ENCODE results near the gene CASP9. TPM values are rescaled to one million over a fixed set of nuclear protein-coding genes. Genes with fewer than 3 reads are reported as not detected.

The CASP9 gene
- total RNA-seq, 1 experiment from 2014 or later: 10.1 TPM

- DNase-seq (ENCODE audit: low read depth): no peak
Observed at GRCh38 chr1:15448877-15449462, 75.0 kb downstream of the CASP9 start.

- DNase-seq (ENCODE audit: low read depth): no peak
Observed at GRCh38 chr1:15446212-15446611, 77.8 kb downstream of the CASP9 start.

DNA sequence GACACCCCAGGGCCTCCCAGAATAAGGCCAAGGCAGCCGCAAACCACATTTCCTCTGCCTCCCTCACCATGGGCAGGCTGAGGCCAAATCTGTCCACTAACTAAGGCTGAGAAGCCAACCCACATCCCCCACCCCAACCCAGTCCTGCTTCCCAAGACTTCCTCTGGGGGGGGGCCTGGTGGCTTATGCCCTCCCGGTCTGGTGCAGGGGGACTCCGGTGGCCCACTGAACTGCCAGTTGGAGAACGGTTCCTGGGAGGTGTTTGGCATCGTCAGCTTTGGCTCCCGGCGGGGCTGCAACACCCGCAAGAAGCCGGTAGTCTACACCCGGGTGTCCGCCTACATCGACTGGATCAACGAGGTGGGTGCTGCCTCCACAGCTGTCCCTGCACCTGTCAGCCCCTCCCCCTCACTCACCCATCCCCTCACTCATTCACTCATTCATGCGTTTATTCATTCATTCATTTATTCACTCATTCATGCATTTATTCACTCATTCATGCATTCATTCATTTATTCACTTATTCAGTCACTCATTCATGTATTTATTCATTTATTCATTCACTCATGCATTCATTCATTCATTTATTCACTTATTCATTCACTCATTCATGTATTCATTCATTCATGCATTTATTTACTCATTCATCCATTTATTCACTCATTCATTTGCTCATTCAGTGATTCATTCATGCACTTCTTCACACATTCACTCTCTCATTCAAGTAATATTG is 78.5 kb downstream of the CASP9 start:
- no peak for DNase-seq (ENCODE audit: low read depth)

GRCh38 chr1:15444468-15445389 is 79.3 kb downstream of the CASP9 start:
- DNase-seq (ENCODE audit: low read depth): no peak

DNA sequence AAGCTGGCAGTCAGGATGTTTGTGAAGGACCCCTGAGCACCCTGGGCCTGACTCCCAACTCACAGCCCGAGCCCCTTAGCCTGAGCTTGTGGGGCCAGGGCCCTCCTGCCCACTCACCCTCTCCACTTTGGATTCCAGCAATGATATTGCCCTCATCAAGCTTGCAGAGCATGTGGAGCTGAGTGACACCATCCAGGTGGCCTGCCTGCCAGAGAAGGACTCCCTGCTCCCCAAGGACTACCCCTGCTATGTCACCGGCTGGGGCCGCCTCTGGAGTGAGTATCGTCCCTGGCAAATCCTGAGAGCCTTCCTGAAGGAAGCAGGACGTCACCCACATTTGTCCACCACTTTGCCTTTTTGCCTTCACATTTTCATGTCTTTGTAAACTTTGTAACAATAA is 80.7 kb downstream of the CASP9 start:
- DNase-seq (ENCODE audit: low read depth): no peak

- DNase-seq (ENCODE audit: low read depth): no peak
Observed at GRCh38 chr1:15442759-15443158, 81.3 kb downstream of the CASP9 start.

GRCh38 chr1:15442119-15442518 is 81.9 kb downstream of the CASP9 start:
- DNase-seq (ENCODE audit: low read depth): no peak

Other genes starting within 250 kb of the CASP9 start
- 70.7 and 107 TPM in 2 replicates for gene EFHD2, start 114.3 kb downstream of the CASP9 start, total RNA-seq (2014; rRNA removed; shearing (Covaris generic))
- gene CTRC, start 85.8 kb downstream of the CASP9 start, total RNA-seq (2014; rRNA removed; shearing (Covaris generic)): 0.15 TPM in 1 of 2 replicates, not detected in the other
- gene CELA2A, start 67.5 kb downstream of the CASP9 start, total RNA-seq (2014; rRNA removed; shearing (Covaris generic)): not detected in 2 replicates
- gene CELA2B, start 48.1 kb downstream of the CASP9 start, total RNA-seq (2014; rRNA removed; shearing (Covaris generic)): not detected in 2 replicates
- 12.1 and 17.6 TPM in 2 replicates for gene DNAJC16, start 2.6 kb upstream of the CASP9 start, total RNA-seq (2014; rRNA removed; shearing (Covaris generic))
- gene AGMAT, start 60.8 kb upstream of the CASP9 start, total RNA-seq (2014; rRNA removed; shearing (Covaris generic)): 1.3 and 2.6 TPM in 2 replicates
- 17.4 and 19.4 TPM in 2 replicates for gene DDI2, start 93.2 kb upstream of the CASP9 start, total RNA-seq (2014; rRNA removed; shearing (Covaris generic))
- gene PLEKHM2, start 160.1 kb upstream of the CASP9 start, total RNA-seq (2014; rRNA removed; shearing (Covaris generic)): 35.3 and 59.1 TPM in 2 replicates
- gene SLC25A34, start 212.0 kb upstream of the CASP9 start, total RNA-seq (2014; rRNA removed; shearing (Covaris generic)): 0.27 and 0.44 TPM in 2 replicates
- gene TMEM82, start 218.3 kb upstream of the CASP9 start, total RNA-seq (2014; rRNA removed; shearing (Covaris generic)): not detected in 2 replicates
- 117 and 156 TPM in 2 replicates for gene FBLIM1, start 234.6 kb upstream of the CASP9 start, total RNA-seq (2014; rRNA removed; shearing (Covaris generic))

Measured in M059J (cell line).